Duodenal mucosa (tissue), 2 donors: Measurements from ENCODE around the gene LRRC47.

Experiments
- H3K27ac ChIP-seq: one replicate; pipeline ENCODE4 v1.7.0; 2013; ENCODE audit warnings: low read depth, low read length
- H3K27me3 ChIP-seq, 2 donors: one replicate each; pipeline ENCODE4 v1.7.0; 2013; ENCODE audit warnings: low read length in 2 of 2, control low read depth in 1 of 2; ENCODE audit not compliant: insufficient read depth in 2 of 2, control insufficient read depth in 1 of 2
- H3K36me3 ChIP-seq, 2 donors: one replicate each; pipeline ENCODE4 v1.7.0; 2013; ENCODE audit warnings: low read length in 2 of 2, control low read depth in 1 of 2; ENCODE audit not compliant: insufficient read depth in 2 of 2, control insufficient read depth in 1 of 2
- H3K4me1 ChIP-seq, 2 donors: one replicate each; pipeline ENCODE4 v1.7.0; 2013; ENCODE audit warnings: low read length in 2 of 2, control low read depth in 1 of 2; ENCODE audit not compliant: insufficient read depth in 2 of 2, control insufficient read depth in 1 of 2
- H3K4me3 ChIP-seq, 2 donors: one replicate each; pipeline ENCODE4 v1.7.0; 2013; ENCODE audit warnings: low read length in 2 of 2, low read depth in 1 of 2
- H3K9ac ChIP-seq, 2 donors: one replicate each; pipeline ENCODE4 v1.7.0; 2013; ENCODE audit warnings: low read length in 2 of 2, low read depth in 1 of 2
- H3K9me3 ChIP-seq, 2 donors: one replicate each; pipeline ENCODE4 v1.7.0; 2013; ENCODE audit warnings: low read length in 2 of 2, control low read depth in 1 of 2; ENCODE audit not compliant: control insufficient read depth in 1 of 2

LRRC47 gene

DNA sequence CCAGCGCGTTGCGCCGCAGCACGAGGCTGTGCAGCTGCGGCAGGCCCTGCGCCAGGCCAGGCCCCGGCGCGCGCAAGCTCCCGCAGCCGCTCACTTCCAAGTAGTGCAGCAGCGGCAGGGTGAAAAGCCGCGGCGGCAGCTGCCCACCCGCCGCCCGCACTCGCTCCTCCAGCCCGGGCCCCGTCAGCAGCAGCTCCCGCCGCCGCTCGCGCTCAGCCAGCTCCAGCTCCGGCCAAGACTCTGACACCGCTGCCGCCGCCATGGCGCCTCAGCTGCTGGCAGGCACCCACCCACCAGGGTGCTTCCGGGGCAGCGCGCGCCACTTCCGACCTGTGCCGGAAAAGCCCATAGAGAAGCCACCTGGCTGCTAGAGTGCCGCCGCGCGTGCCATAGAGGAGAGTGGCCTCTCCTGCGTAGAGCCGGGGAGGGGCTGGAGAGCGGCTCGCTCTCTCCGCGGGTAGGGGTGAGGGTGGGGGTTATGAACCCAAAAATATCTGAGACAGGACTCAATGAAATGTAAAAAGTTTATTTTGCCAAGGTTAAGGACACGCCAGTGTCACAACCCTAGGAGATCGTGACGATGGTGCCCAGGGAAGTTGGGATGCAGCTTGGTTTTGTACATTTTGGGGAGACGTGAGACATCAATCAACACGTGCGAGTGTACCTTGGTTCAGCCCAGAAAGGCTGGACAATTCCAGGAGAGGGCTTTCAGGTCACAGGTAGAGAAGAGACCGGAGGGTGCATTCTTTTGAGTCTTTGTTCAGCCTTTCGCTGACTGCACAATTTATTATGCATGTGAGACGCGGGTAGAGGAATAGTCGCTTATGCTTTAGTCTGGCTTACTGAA is at the start of gene LRRC47:
TSS of gene LRRC47 (minus strand) at position 284 of the 847 bp plus-strand sequence. CDS start at position 262, 22 bp downstream.
- H3K4me3 ChIP-seq = peak within 1 kb of the TSS; percentile 69 to 92
- H3K9me3 ChIP-seq = no peaks in the 10 kb centered on the region
- H3K36me3 ChIP-seq = peaks cover 3 to 4% of the 10 kb centered on the region in 2 donors
- no peaks in the 10 kb centered on the region for H3K27me3 ChIP-seq
- H3K9ac ChIP-seq = peak within 1 kb of the TSS; percentile 42 to 53
- no peak within 1 kb of the TSS for H3K27ac ChIP-seq
- H3K4me1 ChIP-seq = peaks cover 12 to 27% of the 10 kb centered on the region in 2 donors

DNA sequence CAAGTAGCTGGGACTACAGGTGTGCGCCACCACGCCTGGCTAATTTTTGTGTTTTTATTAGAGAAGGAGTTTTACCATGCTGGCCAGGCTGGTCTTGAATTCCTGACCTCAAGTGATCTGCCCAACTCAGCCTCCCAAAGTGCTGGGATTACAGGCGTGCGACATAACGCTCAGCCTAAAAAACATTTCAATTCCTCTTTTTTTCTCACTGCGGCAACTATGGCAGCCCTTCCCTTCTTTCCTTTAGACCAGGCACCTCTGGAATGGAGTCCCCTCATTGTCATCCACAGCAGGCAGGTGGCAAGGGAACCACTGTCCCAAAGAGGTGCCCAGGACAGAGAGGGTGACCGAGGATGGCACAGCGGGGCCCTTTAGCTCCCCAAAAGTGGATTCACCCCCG is 46.6 kb upstream of the LRRC47 start:
- peaks cover 0 to under 1% of the 10 kb centered on the region in 2 donors for H3K9me3 ChIP-seq
- peaks cover 40 to 63% of the 10 kb centered on the region in 2 donors for H3K36me3 ChIP-seq
- no peaks in the 10 kb centered on the region for H3K4me1 ChIP-seq
- no peak overlapping the region for H3K4me3 ChIP-seq
- no peaks in the 10 kb centered on the region for H3K27me3 ChIP-seq
- H3K9ac ChIP-seq = no peak overlapping the region
- no peak overlapping the region for H3K27ac ChIP-seq

DNA sequence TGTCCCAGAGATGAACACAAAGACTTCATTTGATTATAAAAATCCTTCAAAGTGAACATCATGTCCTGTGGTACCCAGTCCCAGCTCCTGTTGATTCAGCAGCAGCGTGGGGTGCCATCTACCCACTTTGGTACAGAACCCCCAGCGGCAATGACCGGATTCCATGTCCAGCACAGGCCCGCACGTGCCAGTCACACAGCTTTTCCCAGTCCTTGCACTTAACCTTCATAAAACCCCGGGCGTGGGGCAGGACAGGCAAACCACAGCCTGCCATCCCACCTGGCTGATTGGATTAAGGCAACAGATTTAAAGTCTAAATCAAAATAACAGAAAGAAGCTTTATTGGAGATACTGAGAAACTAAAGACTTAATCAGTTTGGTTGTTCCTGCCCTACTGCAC is 45.2 kb upstream of the LRRC47 start:
- no peaks in the 10 kb centered on the region for H3K27me3 ChIP-seq
- H3K36me3 ChIP-seq = peaks cover 45 to 69% of the 10 kb centered on the region in 2 donors
- no peak overlapping the region for H3K27ac ChIP-seq
- no peak overlapping the region for H3K4me3 ChIP-seq
- peaks cover 0 to 8% of the 10 kb centered on the region in 2 donors for H3K9me3 ChIP-seq
- H3K4me1 ChIP-seq = no peaks in the 10 kb centered on the region
- H3K9ac ChIP-seq = no peak overlapping the region

DNA sequence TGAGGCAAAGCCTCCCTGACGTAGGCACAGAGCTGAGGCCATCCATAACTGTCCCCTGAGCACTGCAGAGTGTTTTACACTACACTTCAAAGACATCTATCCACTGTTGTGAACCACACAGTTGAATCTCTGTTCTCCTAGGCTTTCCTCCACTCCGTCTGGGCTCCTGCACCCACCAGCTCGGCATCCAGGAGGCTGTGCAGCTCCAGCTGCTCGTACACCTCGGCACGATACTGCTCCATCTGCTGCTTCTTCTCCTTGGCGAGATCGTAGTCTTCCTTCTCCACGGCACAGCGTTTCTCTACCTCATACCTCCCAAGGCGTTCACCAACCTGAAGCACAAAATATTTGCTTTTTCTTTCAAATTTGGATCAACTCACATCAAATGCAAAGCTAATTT is 42.5 kb upstream of the LRRC47 start:
- no peak overlapping the region for H3K9ac ChIP-seq
- no peak overlapping the region for H3K27ac ChIP-seq
- H3K27me3 ChIP-seq = no peaks in the 10 kb centered on the region
- H3K4me1 ChIP-seq = no peaks in the 10 kb centered on the region
- no peak overlapping the region for H3K4me3 ChIP-seq
- peaks cover 47 to 76% of the 10 kb centered on the region in 2 donors for H3K36me3 ChIP-seq
- H3K9me3 ChIP-seq = peaks cover 0 to 8% of the 10 kb centered on the region in 2 donors

DNA sequence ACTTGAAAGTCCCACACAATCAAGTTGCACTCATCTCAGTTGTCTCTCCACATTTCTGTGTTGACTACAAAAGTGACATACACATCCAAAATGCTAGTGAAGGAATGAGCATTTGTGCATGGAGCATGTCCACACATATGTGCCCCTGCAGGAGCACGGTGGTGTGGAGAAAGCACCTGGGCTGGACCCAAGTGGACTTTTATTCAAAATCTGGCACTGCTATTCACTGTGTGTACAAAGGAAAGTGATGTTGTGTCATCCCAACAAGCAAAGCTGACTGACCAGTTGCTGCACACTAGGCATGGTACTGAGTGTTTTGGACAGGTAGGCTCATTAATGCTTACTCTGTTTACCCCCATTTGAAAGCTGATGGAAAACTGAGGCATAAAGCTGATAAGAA is 41.4 kb upstream of the LRRC47 start:
- Histone ChIP-seq H3K9me3 (peaks cover 0 to 8% of the 10 kb centered on the region in 2 donors), H3K4me3 (no peak overlapping the region), H3K27ac (no peak overlapping the region), H3K4me1 (no peaks in the 10 kb centered on the region), H3K36me3 (peaks cover 46 to 72% of the 10 kb centered on the region in 2 donors), H3K9ac (no peak overlapping the region), H3K27me3 (no peaks in the 10 kb centered on the region)

DNA sequence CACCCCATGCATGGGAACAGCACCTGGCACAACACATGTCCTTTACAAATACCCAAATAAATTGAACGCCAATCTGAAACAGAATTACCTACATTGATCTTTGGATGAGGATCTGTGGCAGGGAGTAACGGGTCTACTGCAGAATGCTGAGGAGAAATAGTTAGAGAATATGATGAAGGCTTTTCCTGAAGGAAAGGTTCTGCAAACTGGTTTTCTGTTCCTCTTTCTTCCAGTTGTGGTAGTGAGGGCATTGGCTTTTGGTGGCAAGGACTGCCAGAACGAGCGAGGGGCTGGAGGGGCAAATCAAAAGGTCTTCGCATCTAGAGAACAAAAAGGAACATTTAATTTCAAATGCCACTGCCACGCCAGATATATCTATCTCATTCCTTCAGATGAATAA is 40.9 kb upstream of the LRRC47 start:
- Histone ChIP-seq H3K9me3 (peaks cover 0 to 8% of the 10 kb centered on the region in 2 donors), H3K4me1 (no peaks in the 10 kb centered on the region), H3K36me3 (peaks cover 47 to 72% of the 10 kb centered on the region in 2 donors), H3K27ac (no peak overlapping the region), H3K9ac (no peak overlapping the region), H3K4me3 (no peak overlapping the region), H3K27me3 (no peaks in the 10 kb centered on the region)

DNA sequence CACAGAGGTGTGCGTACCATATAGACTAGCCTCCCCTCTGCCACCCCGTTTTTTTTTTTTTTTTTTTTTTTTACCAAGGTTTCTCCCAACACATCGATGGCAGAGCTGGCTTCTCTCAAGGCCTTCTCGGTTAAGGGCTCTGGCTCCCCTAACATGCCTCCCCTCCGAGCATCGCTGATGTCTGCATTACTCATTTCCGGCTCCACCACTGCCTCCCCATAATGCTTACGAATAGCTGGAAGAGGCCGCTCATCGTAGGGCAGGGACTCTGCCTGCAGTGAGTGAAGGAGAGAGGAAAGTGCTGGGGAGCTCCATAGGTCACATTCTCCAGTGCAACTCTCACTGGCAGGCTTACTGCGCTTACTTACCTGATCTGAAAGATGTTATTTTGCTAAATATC is 40.1 kb upstream of the LRRC47 start:
- H3K27me3 ChIP-seq = no peaks in the 10 kb centered on the region
- peaks cover 52 to 73% of the 10 kb centered on the region in 2 donors for H3K36me3 ChIP-seq
- H3K4me3 ChIP-seq = no peak overlapping the region
- no peak overlapping the region for H3K27ac ChIP-seq
- peaks cover 0 to 8% of the 10 kb centered on the region in 2 donors for H3K9me3 ChIP-seq
- no peak overlapping the region for H3K9ac ChIP-seq
- H3K4me1 ChIP-seq = no peaks in the 10 kb centered on the region

DNA sequence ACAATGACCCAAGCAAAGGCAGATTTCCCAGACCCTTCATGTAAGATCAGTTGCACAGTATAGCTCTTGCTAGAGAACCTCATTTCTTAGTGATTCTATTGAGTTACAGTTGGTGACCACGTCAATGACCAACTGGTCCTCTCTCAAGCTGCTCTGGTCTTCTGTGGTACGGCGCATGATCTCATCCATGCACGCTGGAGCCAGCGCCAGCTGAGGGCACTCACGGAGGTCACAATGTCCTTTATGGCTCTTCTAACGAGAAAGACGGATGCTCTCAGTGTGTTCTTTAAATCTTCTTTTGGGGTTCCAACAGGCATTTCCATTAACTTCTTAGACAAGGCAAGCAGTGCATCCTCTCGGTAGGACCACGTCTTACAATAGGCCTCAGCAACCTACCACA is 38.4 kb upstream of the LRRC47 start:
- peaks cover 56 to 73% of the 10 kb centered on the region in 2 donors for H3K36me3 ChIP-seq
- no peak overlapping the region for H3K27ac ChIP-seq
- H3K4me1 ChIP-seq = no peaks in the 10 kb centered on the region
- no peaks in the 10 kb centered on the region for H3K27me3 ChIP-seq
- peaks cover 0 to 8% of the 10 kb centered on the region in 2 donors for H3K9me3 ChIP-seq
- H3K4me3 ChIP-seq = no peak overlapping the region
- no peak overlapping the region for H3K9ac ChIP-seq

DNA sequence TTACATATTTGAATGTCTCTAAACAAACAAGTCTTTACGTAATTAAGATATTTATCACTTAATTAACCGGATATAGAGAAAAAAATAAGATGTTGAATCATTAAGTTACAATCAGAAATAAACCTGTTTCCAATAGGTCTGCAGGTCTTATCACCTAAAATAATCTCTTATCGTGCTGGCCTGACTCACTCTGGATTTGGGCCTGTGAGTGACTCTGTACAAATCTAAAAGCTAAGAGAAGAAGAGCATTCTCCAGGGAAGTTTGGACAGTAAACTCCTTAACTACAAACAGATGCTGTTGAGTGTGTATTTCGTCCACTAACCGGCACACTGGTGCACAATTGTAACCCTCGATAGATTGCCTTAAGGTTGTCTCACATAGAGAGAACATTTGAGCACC is 35.4 kb upstream of the LRRC47 start:
- no peaks in the 10 kb centered on the region for H3K27me3 ChIP-seq
- no peak overlapping the region for H3K27ac ChIP-seq
- peaks cover 29 to 73% of the 10 kb centered on the region in 2 donors for H3K36me3 ChIP-seq
- no peaks in the 10 kb centered on the region for H3K9me3 ChIP-seq
- H3K4me3 ChIP-seq = no peak overlapping the region
- H3K4me1 ChIP-seq = no peaks in the 10 kb centered on the region
- H3K9ac ChIP-seq = no peak overlapping the region

DNA sequence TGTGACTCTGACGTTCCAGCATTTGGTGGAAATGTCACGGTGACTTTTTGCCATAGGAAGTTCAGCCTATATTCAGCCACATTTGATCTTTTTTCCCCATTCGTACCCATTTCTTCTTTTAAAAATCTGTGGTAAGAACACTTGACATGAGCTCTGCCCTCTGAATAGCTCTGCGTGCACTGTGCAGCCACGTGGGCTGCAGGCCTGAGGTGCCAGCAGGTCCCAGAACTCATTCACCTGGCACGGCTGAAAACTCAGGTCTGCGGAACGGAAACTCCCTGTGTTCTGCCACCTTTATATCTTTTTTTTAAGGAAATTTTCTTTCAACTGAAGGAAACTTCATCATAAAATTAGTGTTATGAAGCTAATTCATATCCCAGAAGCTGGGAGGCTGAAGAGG is 32.1 kb upstream of the LRRC47 start:
- Histone ChIP-seq H3K9me3 (no peaks in the 10 kb centered on the region), H3K9ac (no peak overlapping the region), H3K4me3 (no peak overlapping the region), H3K36me3 (peaks cover 30 to 80% of the 10 kb centered on the region in 2 donors), H3K27me3 (no peaks in the 10 kb centered on the region), H3K27ac (no peak overlapping the region), H3K4me1 (no peaks in the 10 kb centered on the region)
